ENCODE data around the gene HS6ST2.

Gene HS6ST2

GRCh38 chrX:132730266-132730665 lies 228.2 kb downstream of the HS6ST2 start:
- DNase-seq (ENCODE audit: insufficient read length, low spot score), result no peak
- no peak for FAIRE-seq
- no peak for TF ChIP-seq CTCF (IDR thresholded peaks at IDR 0.05; ENCODE audit: insufficient read depth, missing control alignments)

- FAIRE-seq (no peak), DNase-seq (ENCODE audit: insufficient read length, low spot score) (no peak)
Measured at GRCh38 chrX:132728296-132728695, 230.1 kb downstream of the HS6ST2 start.

GRCh38 chrX:132718431-132718958 lies 239.9 kb downstream of the HS6ST2 start:
- FAIRE-seq (no peak), DNase-seq (ENCODE audit: insufficient read length, low spot score) (no peak)
- TF ChIP-seq CTCF (IDR thresholded peaks at IDR 0.05; ENCODE audit: insufficient read depth, missing control alignments), result no peak

More at GRCh38 chrX:132728296-132728695, 230.1 kb downstream of the HS6ST2 start:
- no peak for TF ChIP-seq CTCF (IDR thresholded peaks at IDR 0.05; ENCODE audit: insufficient read depth, missing control alignments)

GRCh38 chrX:132716006-132716405 lies 242.4 kb downstream of the HS6ST2 start:
- FAIRE-seq, result no peak
- no peak for DNase-seq (ENCODE audit: insufficient read length, low spot score)
- TF ChIP-seq CTCF (IDR thresholded peaks at IDR 0.05; ENCODE audit: insufficient read depth, missing control alignments), result no peak

- TF ChIP-seq CTCF (IDR thresholded peaks at IDR 0.05; ENCODE audit: insufficient read depth, missing control alignments), result no peak
- DNase-seq (ENCODE audit: insufficient read length, low spot score), result no peak
- no peak for FAIRE-seq
Measured at GRCh38 chrX:132714913-132715312, 243.5 kb downstream of the HS6ST2 start.

- DNase-seq (ENCODE audit: insufficient read length, low spot score), result no peak
- FAIRE-seq, result no peak
- TF ChIP-seq CTCF (IDR thresholded peaks at IDR 0.05; ENCODE audit: insufficient read depth, missing control alignments), result no peak
Measured at GRCh38 chrX:132712350-132712749, 246.1 kb downstream of the HS6ST2 start.

GRCh38 chrX:132710656-132711155 lies 247.7 kb downstream of the HS6ST2 start:
- no peak for FAIRE-seq
- no peak for TF ChIP-seq CTCF (IDR thresholded peaks at IDR 0.05; ENCODE audit: insufficient read depth, missing control alignments)
- no peak for DNase-seq (ENCODE audit: insufficient read length, low spot score)
